ENCODE measurements around the gene MLNR. TPM values are rescaled to one million over a fixed set of nuclear protein-coding genes. Genes with fewer than 3 reads are reported as not detected.
A peak's percentile ranks its signal among the peaks of the same experiment; 100 is the strongest.

Gene MLNR
- polyA plus RNA-seq, 3 donors, result not detected

- 96% methylated on average over 17 of the region's 17 CpGs for WGBS (ENCODE audit: insufficient coverage)
- Histone ChIP-seq H3K79me2 (ENCODE audit: insufficient read depth, low read length) (no peaks in the 10 kb centered on the region), H2AFZ (ENCODE audit: insufficient read depth, low read depth, low read length, poor library complexity, severe bottlenecking) (no peak overlapping the region), H3K4me3 (replicated peaks in 1 of 3; ENCODE audit: low read depth in 2 of 3, low read length in 3 of 3) (no peak overlapping the region), H3K9ac (ENCODE audit: insufficient read depth, low read length, poor library complexity, severe bottlenecking) (no peak overlapping the region), H4K20me1 (ENCODE audit: insufficient read depth, low read length) (no peaks in the 10 kb centered on the region), H3K36me3 (replicated peaks in 1 of 2; ENCODE audit: control insufficient read depth in 1 of 2, insufficient read depth in 2 of 2, low read length in 2 of 2) (no peaks in the 10 kb centered on the region), H3K27ac (ENCODE audit: low read depth in 1 of 2, low read length in 2 of 2) (no peak overlapping the region), H3K4me1 (ENCODE audit: control insufficient read depth in 1 of 2, insufficient read depth in 2 of 2, low read length in 2 of 2) (peaks cover 55 to 59% of the 10 kb centered on the region in 2 donors), H3K4me2 (replicated peaks; ENCODE audit: extremely low read depth, low read length, poor library complexity, severe bottlenecking) (no peak overlapping the region), H3K9me3 (replicated peaks in 1 of 2; ENCODE audit: control insufficient read depth in 1 of 2, insufficient read depth in 1 of 2, low read length in 2 of 2) (peaks cover 3 to 7% of the 10 kb centered on the region in 2 donors), H3K27me3 (ENCODE audit: control insufficient read depth in 2 of 2, insufficient read depth in 2 of 2, low read length in 2 of 2) (peaks cover 24 to 39% of the 10 kb centered on the region in 2 donors)
- Mint-ChIP-seq H3K4me1 (peaks cover 59% of the 10 kb centered on the region), H3K4me3 (peak overlapping the region in 1 of 2 donors; percentile 86), H3K27me3 (ENCODE audit: low read depth in 3 of 3) (peaks cover 35 to 46% (median 38%) of the 10 kb centered on the region in 3 donors), H3K36me3 (peaks cover 15 to 17% of the 10 kb centered on the region in 2 donors), H3K9me3 (peaks cover 0 to 28% (median 13%) of the 10 kb centered on the region in 7 donors), H3K27ac (peak overlapping the region in 1 of 7 donors; percentile 36)
- no peak for TF ChIP-seq CTCF (IDR thresholded peaks at IDR 0.05)
- DNase-seq, result no peak
- intact Hi-C loops (cut with micrococcal nuclease), result no loop called here
Observed at GRCh38 chr13:49217962-49218492, 2.1 kb upstream of the MLNR start.

GRCh38 chr13:49218493-49219051 is 1.6 kb upstream of the MLNR start:
- H3K27ac ChIP-seq (ENCODE audit: low read depth in 1 of 2, low read length in 2 of 2), result no peak overlapping the region
- no peak overlapping the region for H3K4me2 ChIP-seq (replicated peaks; ENCODE audit: extremely low read depth, low read length, poor library complexity, severe bottlenecking)
- 82% methylated on average over 22 of the region's 25 CpGs for WGBS (ENCODE audit: insufficient coverage)
- no peak for DNase-seq
- Mint-ChIP-seq H3K27me3 (ENCODE audit: low read depth in 3 of 3) (peaks cover 35 to 46% (median 38%) of the 10 kb centered on the region in 3 donors), H3K36me3 (peaks cover 15 to 17% of the 10 kb centered on the region in 2 donors), H3K27ac (peak overlapping the region in 1 of 7 donors; percentile 36), H3K4me1 (peaks cover 55% of the 10 kb centered on the region), H3K9me3 (peaks cover 0 to 28% (median 13%) of the 10 kb centered on the region in 7 donors), H3K4me3 (peak overlapping the region in 1 of 2 donors; percentile 86)
- H3K9ac ChIP-seq (ENCODE audit: insufficient read depth, low read length, poor library complexity, severe bottlenecking), result no peak overlapping the region
- H3K36me3 ChIP-seq (replicated peaks in 1 of 2; ENCODE audit: control insufficient read depth in 1 of 2, insufficient read depth in 2 of 2, low read length in 2 of 2), result no peaks in the 10 kb centered on the region
- H3K4me3 ChIP-seq (replicated peaks in 1 of 3; ENCODE audit: low read depth in 2 of 3, low read length in 3 of 3), result no peak overlapping the region
- no peaks in the 10 kb centered on the region for H4K20me1 ChIP-seq (ENCODE audit: insufficient read depth, low read length)
- H3K9me3 ChIP-seq (replicated peaks in 1 of 2; ENCODE audit: control insufficient read depth in 1 of 2, insufficient read depth in 1 of 2, low read length in 2 of 2), result peaks cover 3 to 7% of the 10 kb centered on the region in 2 donors
- no peak for TF ChIP-seq CTCF (IDR thresholded peaks at IDR 0.05)
- peaks cover 27 to 39% of the 10 kb centered on the region in 2 donors for H3K27me3 ChIP-seq (ENCODE audit: control insufficient read depth in 2 of 2, insufficient read depth in 2 of 2, low read length in 2 of 2)
- no peaks in the 10 kb centered on the region for H3K79me2 ChIP-seq (ENCODE audit: insufficient read depth, low read length)
- intact Hi-C loops (cut with micrococcal nuclease), result no loop called here
- H3K4me1 ChIP-seq (ENCODE audit: control insufficient read depth in 1 of 2, insufficient read depth in 2 of 2, low read length in 2 of 2), result peaks cover 50 to 54% of the 10 kb centered on the region in 2 donors
- no peak overlapping the region for H2AFZ ChIP-seq (ENCODE audit: insufficient read depth, low read depth, low read length, poor library complexity, severe bottlenecking)

All from CD14-positive monocyte (primary cell).